SK-N-SH treated with all-trans-retinoic acid at 6 μM for 48 hours (cell line): Measurements from ENCODE around the gene FTH1.

Experiments used
- CSRNP3 ChIP-seq: fragments of 250-450 bp; sonication (Bioruptor Pico); IDR thresholded peaks from 2 replicates; pipeline ENCODE4 v1.5.1; 2021; ENCODE audit warnings: mild to moderate bottlenecking, moderate library complexity

Gene FTH1

DNA sequence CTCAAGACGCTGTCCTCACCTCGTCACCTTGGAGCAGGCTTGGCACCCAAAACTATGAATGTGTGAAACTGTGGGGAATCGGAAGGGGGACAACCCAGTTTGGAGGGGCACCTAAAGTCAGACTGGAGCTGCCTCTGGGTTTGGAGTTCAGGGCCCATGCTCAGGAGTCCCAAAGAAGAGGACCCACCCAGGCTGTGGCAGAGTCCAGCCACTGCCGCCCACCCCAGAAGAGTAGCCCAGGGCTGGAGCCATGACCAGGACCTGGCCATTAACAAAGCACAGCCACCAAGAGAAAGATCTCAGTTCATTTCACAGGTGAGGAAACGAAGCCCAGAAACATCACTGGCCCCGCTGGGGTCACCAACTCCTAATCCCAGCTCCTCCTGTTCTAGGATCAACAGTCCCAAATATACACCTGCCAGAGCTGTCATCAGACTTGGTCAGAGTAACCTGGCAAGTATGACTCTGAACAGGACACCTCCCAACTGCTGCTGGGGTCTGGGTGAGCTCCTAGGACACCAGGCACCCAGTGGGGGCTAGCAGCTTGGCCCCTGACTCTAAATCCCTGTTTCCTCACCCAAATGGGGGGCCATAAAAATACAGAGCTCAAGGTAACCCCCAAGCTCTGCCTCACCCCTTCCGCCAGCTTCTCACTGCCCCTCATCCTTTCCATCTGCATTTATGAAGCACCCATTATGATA lies 52.8 kb downstream of the FTH1 start (continued):
- no peak for TF ChIP-seq CSRNP3 (CRISPR knock-in tag)
- TF ChIP-seq, all 23 proteins: peak for 0
